ENCODE measurements around the gene TYW5. TPM values are rescaled to one million over a fixed set of nuclear protein-coding genes. Genes with fewer than 3 reads are reported as not detected.

Gene TYW5
- total and polyA plus RNA-seq, 12 donors = 4.6 to 16.9 (median 7.9) TPM

DNA sequence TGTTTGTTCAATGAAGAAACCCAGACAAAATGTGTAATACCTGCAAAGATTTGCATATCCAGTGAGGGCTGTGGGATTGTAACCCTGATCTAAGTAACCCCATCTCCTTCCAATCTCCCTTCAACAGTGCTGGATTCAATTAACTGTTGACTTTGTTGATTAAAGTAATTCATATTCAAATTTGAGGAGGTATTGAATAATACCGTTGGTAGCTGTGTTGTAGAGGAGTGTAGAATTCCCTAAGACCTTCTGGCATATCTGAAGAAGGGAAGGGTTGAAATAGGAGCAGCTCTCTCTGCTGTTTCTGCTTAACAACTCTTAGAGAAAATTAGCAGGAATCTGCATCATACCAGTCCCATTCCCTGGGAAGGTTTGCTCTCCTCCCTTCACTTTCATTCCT, 28.2 kb upstream of the TYW5 start:
- intact Hi-C loops (cut with DNase I) = loop anchor here (5.0 to 10.0 kb wide), 2 partner anchors 321 to 494 kb away; partner anchors contain the start of gene SPATS2L (in 2 of the 2)

DNA sequence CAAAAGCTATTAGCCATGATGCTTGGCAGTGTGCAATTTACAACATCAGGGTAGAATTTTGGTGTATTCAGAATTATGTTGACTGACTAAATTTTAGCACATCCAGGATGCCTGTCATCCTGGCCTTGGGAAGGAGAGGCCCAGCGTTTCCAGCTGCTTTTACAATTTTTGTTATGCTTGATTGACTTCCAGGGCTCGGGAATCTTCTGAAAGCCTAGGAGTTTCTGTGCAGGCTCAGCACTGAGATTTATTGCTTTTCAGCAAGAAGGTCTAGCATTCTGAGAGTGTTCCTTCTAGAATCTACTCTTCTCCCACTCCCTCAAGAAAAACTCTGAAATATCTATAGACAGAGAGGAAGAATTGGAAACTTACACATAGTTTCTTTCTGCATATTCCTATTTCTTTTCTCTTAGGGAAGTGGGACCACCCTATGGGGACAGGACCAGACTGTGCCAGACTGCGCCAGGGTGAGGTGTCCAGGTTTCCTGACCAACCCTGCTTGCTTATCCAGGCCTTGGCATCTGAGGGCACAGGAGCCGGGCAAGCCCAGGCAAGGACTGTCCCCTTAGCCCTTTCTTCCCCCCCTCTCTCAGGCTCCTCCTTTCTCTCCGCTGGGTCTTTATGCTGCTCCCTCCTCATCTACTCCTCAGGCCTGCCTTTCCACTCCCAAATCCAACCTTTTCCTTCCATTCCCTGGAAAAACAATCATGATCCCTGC, 27.0 kb upstream of the TYW5 start:
- Histone ChIP-seq H3K36me3 (replicated peaks in 1 of 2) (no peaks in the 10 kb centered on the region), H3K9me3 (replicated peaks in 1 of 3) (no peaks in the 10 kb centered on the region), H3K4me1 (replicated peaks in 1 of 2) (peaks cover 0 to 9% of the 10 kb centered on the region in 2 donors), H3K4me3 (no peak overlapping the region), H3K27ac (no peak overlapping the region), H3K27me3 (no peaks in the 10 kb centered on the region)
- intact Hi-C loops (cut with DNase I) = loop anchor here (5.0 to 10.0 kb wide), 2 partner anchors 323 to 495 kb away; partner anchors contain the start of gene SPATS2L (in 2 of the 2)
- TF ChIP-seq POLR2A (IDR thresholded peaks at IDR 0.05) = no peak
- TF ChIP-seq, protein P1, sequence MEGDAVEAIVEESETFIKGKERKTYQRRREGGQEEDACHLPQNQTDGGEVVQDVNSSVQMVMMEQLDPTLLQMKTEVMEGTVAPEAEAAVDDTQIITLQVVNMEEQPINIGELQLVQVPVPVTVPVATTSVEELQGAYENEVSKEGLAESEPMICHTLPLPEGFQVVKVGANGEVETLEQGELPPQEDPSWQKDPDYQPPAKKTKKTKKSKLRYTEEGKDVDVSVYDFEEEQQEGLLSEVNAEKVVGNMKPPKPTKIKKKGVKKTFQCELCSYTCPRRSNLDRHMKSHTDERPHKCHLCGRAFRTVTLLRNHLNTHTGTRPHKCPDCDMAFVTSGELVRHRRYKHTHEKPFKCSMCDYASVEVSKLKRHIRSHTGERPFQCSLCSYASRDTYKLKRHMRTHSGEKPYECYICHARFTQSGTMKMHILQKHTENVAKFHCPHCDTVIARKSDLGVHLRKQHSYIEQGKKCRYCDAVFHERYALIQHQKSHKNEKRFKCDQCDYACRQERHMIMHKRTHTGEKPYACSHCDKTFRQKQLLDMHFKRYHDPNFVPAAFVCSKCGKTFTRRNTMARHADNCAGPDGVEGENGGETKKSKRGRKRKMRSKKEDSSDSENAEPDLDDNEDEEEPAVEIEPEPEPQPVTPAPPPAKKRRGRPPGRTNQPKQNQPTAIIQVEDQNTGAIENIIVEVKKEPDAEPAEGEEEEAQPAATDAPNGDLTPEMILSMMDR (IDR thresholded peaks at IDR 0.05) = no peak
- no peak for DNase-seq
- WGBS, 4 donors = 73 to 90% (median 83%) methylated on average over 5 of the region's 5 CpGs

More for the DNA sequence above, 28.2 kb upstream of the TYW5 start:
- Histone ChIP-seq H3K27ac (no peak overlapping the region), H3K27me3 (no peaks in the 10 kb centered on the region), H3K36me3 (replicated peaks in 1 of 2) (no peaks in the 10 kb centered on the region), H3K4me1 (replicated peaks in 1 of 2) (peaks cover 0 to 9% of the 10 kb centered on the region in 2 donors), H3K9me3 (replicated peaks in 1 of 3) (no peaks in the 10 kb centered on the region), H3K4me3 (no peak overlapping the region)
- WGBS, 4 donors = 56 to 87% (median 65%) methylated on average over 1 of the region's 1 CpG
- no peak for DNase-seq
- TF ChIP-seq POLR2A (IDR thresholded peaks at IDR 0.05) = no peak
- TF ChIP-seq, protein P1 (IDR thresholded peaks at IDR 0.05) = no peak

DNA sequence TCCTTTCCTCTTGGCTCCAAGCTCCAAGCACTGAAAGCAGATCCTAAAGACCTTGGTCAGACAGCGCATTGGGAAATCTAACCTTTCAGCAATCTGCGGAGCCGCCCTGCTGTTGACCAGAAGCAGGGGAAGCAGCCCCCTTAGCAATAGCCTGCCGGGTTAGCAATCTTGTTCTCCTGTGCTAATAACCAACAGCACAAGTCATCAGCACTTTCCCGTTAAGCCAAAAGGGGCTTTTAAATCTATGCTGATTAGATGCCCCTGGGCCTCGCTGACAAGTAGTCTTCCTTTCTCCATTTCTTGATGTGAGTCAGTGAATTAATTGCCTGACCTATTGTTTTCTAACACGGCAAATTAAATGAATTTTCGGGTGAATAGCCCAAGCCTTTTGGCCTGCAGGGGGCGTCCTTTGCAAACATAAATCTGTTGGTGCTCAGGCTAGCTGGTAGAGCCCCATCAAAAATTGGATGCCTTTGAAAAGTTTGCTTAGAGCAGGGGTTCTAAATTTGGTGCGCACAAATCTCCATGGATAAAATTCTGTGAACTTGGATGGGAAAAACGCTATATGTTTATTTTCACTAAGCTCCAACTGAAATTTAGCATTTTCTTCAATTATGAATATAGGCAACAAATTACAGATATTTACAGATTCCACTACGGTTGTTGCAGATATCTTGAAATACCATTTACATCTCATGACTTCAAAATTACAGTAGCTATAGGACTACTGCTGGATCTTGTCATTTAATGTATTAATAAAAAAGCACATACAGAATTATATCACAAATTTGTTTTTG, 24.7 kb upstream of the TYW5 start:
- peaks cover 0 to 9% of the 10 kb centered on the region in 2 donors for H3K4me1 ChIP-seq (replicated peaks in 1 of 2)
- no peaks in the 10 kb centered on the region for H3K27me3 ChIP-seq
- DNase-seq = peak; percentile 81 to 97 (median 90)
- TF ChIP-seq, protein P1 (IDR thresholded peaks at IDR 0.05) = peak; percentile 81 to 93 (median 86)
- TF ChIP-seq POLR2A (IDR thresholded peaks at IDR 0.05) = no peak
- no peaks in the 10 kb centered on the region for H3K36me3 ChIP-seq (replicated peaks in 1 of 2)
- peak overlapping the region in 3 of 5 donors; percentile 19 to 70 (median 48) for H3K27ac ChIP-seq
- peak overlapping the region in 2 of 4 donors; percentile 4 to 39 for H3K4me3 ChIP-seq
- 11 to 17% (median 14%) methylated on average over 12 of the region's 12 CpGs for WGBS, 4 donors
- intact Hi-C loops (cut with DNase I) = loop anchor here (5.0 to 10.0 kb wide), 2 partner anchors 325 to 497 kb away; partner anchors contain the start of gene SPATS2L (in 2 of the 2)
- no peaks in the 10 kb centered on the region for H3K9me3 ChIP-seq (replicated peaks in 1 of 3)

DNA sequence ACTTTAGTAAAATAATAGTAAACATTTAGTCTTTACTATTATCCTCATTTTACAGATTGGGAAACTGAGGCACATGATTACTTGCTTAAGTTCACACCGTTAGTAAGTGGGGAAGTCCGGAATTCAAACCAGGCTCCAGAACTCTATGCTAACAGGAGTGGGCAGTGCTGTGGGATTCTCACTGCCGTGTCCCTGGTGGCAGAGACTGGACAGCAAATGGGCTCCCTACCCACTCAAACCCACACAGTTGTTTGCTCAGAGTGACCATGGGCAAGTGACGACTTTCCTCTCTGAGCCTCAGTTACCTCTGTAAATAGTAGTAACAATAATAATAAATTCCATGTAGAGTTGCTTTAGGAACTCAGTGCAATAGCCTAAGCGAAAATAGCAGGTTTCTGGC, 24.1 kb upstream of the TYW5 start:
- Histone ChIP-seq H3K27ac (peak overlapping the region in 3 of 5 donors; percentile 19 to 70 (median 48)), H3K4me3 (peak overlapping the region in 2 of 4 donors; percentile 4 to 39), H3K27me3 (no peaks in the 10 kb centered on the region), H3K9me3 (replicated peaks in 1 of 3) (no peaks in the 10 kb centered on the region), H3K4me1 (replicated peaks in 1 of 2) (peaks cover 0 to 9% of the 10 kb centered on the region in 2 donors), H3K36me3 (replicated peaks in 1 of 2) (no peaks in the 10 kb centered on the region)
- no peak for DNase-seq
- TF ChIP-seq, protein P1 (IDR thresholded peaks at IDR 0.05) = no peak
- no peak for TF ChIP-seq POLR2A (IDR thresholded peaks at IDR 0.05)
- intact Hi-C loops (cut with DNase I) = loop anchor here in 1 of 2 donors (5.0 kb wide), 1 partner anchor 498 kb away; no protein-coding TSS in a partner anchor
- 56 to 64% (median 63%) methylated on average over 5 of the region's 5 CpGs for WGBS, 4 donors
